ENCODE measurements around the gene KLHDC2. TPM values are rescaled to one million over a fixed set of nuclear protein-coding genes. Genes with fewer than 3 reads are reported as not detected.
"Not testable (repeated sequence)": the region's sequence is repeated elsewhere in the genome, so short reads cannot be mapped to it uniquely, and the experiment has no call there.

KLHDC2 gene
- total RNA-seq, 1 experiment from 2014 or later = 26.4 TPM

- DNase-seq (ENCODE audit: low read depth, low spot score) (no peak), ATAC-seq (no peak)
- Histone ChIP-seq H3K4me1 (ENCODE audit: control insufficient read depth in 1 of 2, insufficient read depth in 2 of 2, low read length in 2 of 2) (no peaks in the 10 kb centered on the region), H3K4me2 (ENCODE audit: low read length) (no peak overlapping the region), H3K27ac (ENCODE audit: low read depth, low read length) (no peak overlapping the region), H3K9me2 (ENCODE audit: insufficient read depth) (no peaks in the 10 kb centered on the region; the same call in 1 of the 2 replicates), H3K4me3 (replicated peaks in 1 of 2; ENCODE audit: low read depth in 1 of 2, low read length in 2 of 2) (no peak overlapping the region), H3K27me3 (ENCODE audit: insufficient read depth, low read length) (no peaks in the 10 kb centered on the region), H4K20me1 (ENCODE audit: insufficient read depth) (no peaks in the 10 kb centered on the region), H3K9ac (ENCODE audit: low read length) (no peak overlapping the region), H3K9me3 (ENCODE audit: control insufficient read depth in 1 of 2, insufficient read depth in 1 of 2, low read depth in 1 of 2, low read length in 2 of 2) (no peaks in the 10 kb centered on the region), H3K79me2 (ENCODE audit: insufficient read depth, low read length) (no peaks in the 10 kb centered on the region), H2AFZ (ENCODE audit: low read depth, low read length, poor library complexity, severe bottlenecking) (no peak overlapping the region), H3K36me3 (ENCODE audit: control insufficient read depth in 1 of 2, insufficient read depth in 2 of 2, low read length in 2 of 2) (no peaks in the 10 kb centered on the region)
- TF ChIP-seq JUND (IDR thresholded peaks at IDR 0.05) (no peak), SRF (IDR thresholded peaks at IDR 0.05; ENCODE audit: low read depth) (no peak), EZH2 (IDR thresholded peaks at IDR 0.05) (no peak)
- no TSS peak for BruUV-seq (replicated peaks)
- CTCF ChIA-PET = no interaction called here
- intact Hi-C loops (cut with micrococcal nuclease) = no loop called here
- POLR2A ChIA-PET = no interaction called here
- RAD21 ChIA-PET (ENCODE audit: low non-redundant PET in 1 of 2, low total read pairs in 2 of 2, uncharacterized antibody in 2 of 2, unreplicated experiment in 2 of 2) = no interaction called here
These were observed 34.1 kb upstream of the KLHDC2 start for GRCh38 chr14:49733836-49734235.

GRCh38 chr14:49735669-49736068 lies 32.3 kb upstream of the KLHDC2 start:
- H3K9ac ChIP-seq (ENCODE audit: low read length); DNase-seq (ENCODE audit: low read depth, low spot score); H2AFZ ChIP-seq (ENCODE audit: low read depth, low read length, poor library complexity, severe bottlenecking); H3K27ac ChIP-seq (ENCODE audit: low read depth, low read length); ATAC-seq; CTCF ChIA-PET; intact Hi-C loops (cut with micrococcal nuclease); H3K4me1 ChIP-seq (ENCODE audit: control insufficient read depth in 1 of 2, insufficient read depth in 2 of 2, low read length in 2 of 2); H4K20me1 ChIP-seq (ENCODE audit: insufficient read depth); H3K79me2 ChIP-seq (ENCODE audit: insufficient read depth, low read length); H3K27me3 ChIP-seq (ENCODE audit: insufficient read depth, low read length); H3K9me2 ChIP-seq (ENCODE audit: insufficient read depth); RAD21 ChIA-PET (ENCODE audit: low non-redundant PET in 1 of 2, low total read pairs in 2 of 2, uncharacterized antibody in 2 of 2, unreplicated experiment in 2 of 2); H3K4me3 ChIP-seq (replicated peaks in 1 of 2; ENCODE audit: low read depth in 1 of 2, low read length in 2 of 2); H3K9me3 ChIP-seq (ENCODE audit: control insufficient read depth in 1 of 2, insufficient read depth in 1 of 2, low read depth in 1 of 2, low read length in 2 of 2); BruUV-seq (replicated peaks); H3K4me2 ChIP-seq (ENCODE audit: low read length); H3K36me3 ChIP-seq (ENCODE audit: control insufficient read depth in 1 of 2, insufficient read depth in 2 of 2, low read length in 2 of 2); POLR2A ChIA-PET: not testable (repeated sequence)

GRCh38 chr14:49745191-49745590 lies 22.8 kb upstream of the KLHDC2 start:
- intact Hi-C loops (cut with micrococcal nuclease) = no loop called here
- BruUV-seq (replicated peaks) = no TSS peak

DNA sequence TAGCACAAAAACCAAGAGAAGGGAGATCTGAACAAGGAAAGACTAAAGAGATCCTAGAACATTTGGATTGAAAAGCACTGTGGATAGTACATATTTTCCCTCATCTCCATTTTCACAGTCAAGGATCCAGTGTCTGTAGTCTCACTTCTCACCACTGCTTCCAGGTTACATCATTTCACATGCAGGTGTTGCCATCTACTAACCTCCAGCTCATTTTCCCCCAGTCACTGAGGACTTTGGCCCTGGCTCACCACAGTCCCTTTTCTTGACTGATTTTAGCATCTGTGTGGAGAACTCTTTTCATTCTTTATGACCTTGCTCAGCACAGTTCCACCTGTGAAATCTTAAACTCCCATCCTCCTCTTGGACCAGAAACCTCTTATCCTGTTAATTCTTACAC lies 21.5 kb upstream of the KLHDC2 start:
- H2AFZ ChIP-seq (ENCODE audit: low read depth, low read length, poor library complexity, severe bottlenecking); H3K79me2 ChIP-seq (ENCODE audit: insufficient read depth, low read length); H3K4me3 ChIP-seq (replicated peaks in 1 of 2; ENCODE audit: low read depth in 1 of 2, low read length in 2 of 2); intact Hi-C loops (cut with micrococcal nuclease); POLR2A ChIA-PET; H3K27ac ChIP-seq (ENCODE audit: low read depth, low read length); H3K4me1 ChIP-seq (ENCODE audit: control insufficient read depth in 1 of 2, insufficient read depth in 2 of 2, low read length in 2 of 2); H3K36me3 ChIP-seq (ENCODE audit: control insufficient read depth in 1 of 2, insufficient read depth in 2 of 2, low read length in 2 of 2); BruUV-seq (replicated peaks); RAD21 ChIA-PET (ENCODE audit: low non-redundant PET in 1 of 2, low total read pairs in 2 of 2, uncharacterized antibody in 2 of 2, unreplicated experiment in 2 of 2); H4K20me1 ChIP-seq (ENCODE audit: insufficient read depth); ATAC-seq; H3K4me2 ChIP-seq (ENCODE audit: low read length); H3K27me3 ChIP-seq (ENCODE audit: insufficient read depth, low read length); H3K9ac ChIP-seq (ENCODE audit: low read length); H3K9me3 ChIP-seq (ENCODE audit: control insufficient read depth in 1 of 2, insufficient read depth in 1 of 2, low read depth in 1 of 2, low read length in 2 of 2); DNase-seq (ENCODE audit: low read depth, low spot score); H3K9me2 ChIP-seq (ENCODE audit: insufficient read depth); CTCF ChIA-PET: not testable (repeated sequence)

More at GRCh38 chr14:49745191-49745590, 22.8 kb upstream of the KLHDC2 start:
- RAD21 ChIA-PET (ENCODE audit: low non-redundant PET in 1 of 2, low total read pairs in 2 of 2, uncharacterized antibody in 2 of 2, unreplicated experiment in 2 of 2) = interaction anchor here in 1 of 2 experiments (0.5 kb wide), 1 partner anchor 73 kb away, joined by 4 read pairs; no protein-coding TSS in a partner anchor
- no peak overlapping the region for H3K27ac ChIP-seq (ENCODE audit: low read depth, low read length)
- ATAC-seq (no peak), DNase-seq (ENCODE audit: low read depth, low spot score) (no peak)
- H4K20me1 ChIP-seq (ENCODE audit: insufficient read depth) = no peaks in the 10 kb centered on the region
- TF ChIP-seq POLR2A (IDR thresholded peaks at IDR 0.05; ENCODE audit: borderline replicate concordance, extremely low read depth, insufficient read depth, insufficient read length) (no peak), SRF (IDR thresholded peaks at IDR 0.05; ENCODE audit: low read depth) (no peak), ZNF274 (IDR thresholded peaks at IDR 0.05; ENCODE audit: low read depth, low read length) (no peak), ZFX (IDR thresholded peaks at IDR 0.05) (no peak)
- H2AFZ ChIP-seq (ENCODE audit: low read depth, low read length, poor library complexity, severe bottlenecking) = no peak overlapping the region
- no peak overlapping the region for H3K4me3 ChIP-seq (replicated peaks in 1 of 2; ENCODE audit: low read depth in 1 of 2, low read length in 2 of 2)
- no peaks in the 10 kb centered on the region for H3K36me3 ChIP-seq (ENCODE audit: control insufficient read depth in 1 of 2, insufficient read depth in 2 of 2, low read length in 2 of 2)
- H3K27me3 ChIP-seq (ENCODE audit: insufficient read depth, low read length) = no peaks in the 10 kb centered on the region
- no peaks in the 10 kb centered on the region for H3K79me2 ChIP-seq (ENCODE audit: insufficient read depth, low read length)
- no peaks in the 10 kb centered on the region for H3K9me2 ChIP-seq (ENCODE audit: insufficient read depth)
- no peaks in the 10 kb centered on the region for H3K4me1 ChIP-seq (ENCODE audit: control insufficient read depth in 1 of 2, insufficient read depth in 2 of 2, low read length in 2 of 2)
- POLR2A ChIA-PET = no interaction called here
- H3K9ac ChIP-seq (ENCODE audit: low read length) = no peak overlapping the region
- H3K4me2 ChIP-seq (ENCODE audit: low read length) = no peak overlapping the region
- H3K9me3 ChIP-seq (ENCODE audit: control insufficient read depth in 1 of 2, insufficient read depth in 1 of 2, low read depth in 1 of 2, low read length in 2 of 2) = no peaks in the 10 kb centered on the region
- CTCF ChIA-PET = no interaction called here

Data from HCT116 (cell line).